LNCaP clone FGC (cell line): ENCODE results near the gene NR3C2.
"Not testable (repeated sequence)": the region's sequence is repeated elsewhere in the genome, so short reads cannot be mapped to it uniquely, and the experiment has no call there.

Experiments used
- DNase-seq: peaks from one replicate; pipeline ENCODE4 v3.0.0-alpha.2; 2011; ENCODE audit warnings: low read depth
- H3K4me3 ChIP-seq: 2 replicates; pipeline ENCODE4 v1.5.1; 2011; ENCODE audit warnings: mild to moderate bottlenecking, low read depth, low read length, control low read depth
- TF ChIP-seq, protein P1 (sequence below): IDR thresholded peaks from 2 replicates; pipeline ENCODE4 v1.5.1; 2012; ENCODE audit warnings: mild to moderate bottlenecking; ENCODE audit not compliant: control insufficient read depth, insufficient read depth; ENCODE audit errors: extremely low read depth

NR3C2 gene

DNA sequence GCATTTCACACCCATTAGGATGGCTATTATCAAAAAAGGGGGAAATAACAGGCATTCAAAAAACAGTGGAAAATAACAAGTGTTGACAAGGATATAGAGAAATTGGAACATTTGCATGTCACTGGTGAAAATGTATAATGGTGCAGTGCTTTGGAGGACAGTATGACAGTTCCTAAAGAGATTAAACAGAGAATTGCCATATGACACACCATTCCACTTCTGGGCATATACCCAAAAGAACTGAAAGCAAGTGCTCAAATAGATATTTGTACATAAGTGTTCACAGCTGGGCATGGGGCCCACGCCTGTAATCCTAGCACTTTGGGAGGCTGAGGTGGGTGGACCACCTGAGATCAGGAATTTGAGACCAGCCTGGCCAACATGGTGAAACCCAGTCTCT is 348.1 kb downstream of the NR3C2 start:
- TF ChIP-seq, protein P1, sequence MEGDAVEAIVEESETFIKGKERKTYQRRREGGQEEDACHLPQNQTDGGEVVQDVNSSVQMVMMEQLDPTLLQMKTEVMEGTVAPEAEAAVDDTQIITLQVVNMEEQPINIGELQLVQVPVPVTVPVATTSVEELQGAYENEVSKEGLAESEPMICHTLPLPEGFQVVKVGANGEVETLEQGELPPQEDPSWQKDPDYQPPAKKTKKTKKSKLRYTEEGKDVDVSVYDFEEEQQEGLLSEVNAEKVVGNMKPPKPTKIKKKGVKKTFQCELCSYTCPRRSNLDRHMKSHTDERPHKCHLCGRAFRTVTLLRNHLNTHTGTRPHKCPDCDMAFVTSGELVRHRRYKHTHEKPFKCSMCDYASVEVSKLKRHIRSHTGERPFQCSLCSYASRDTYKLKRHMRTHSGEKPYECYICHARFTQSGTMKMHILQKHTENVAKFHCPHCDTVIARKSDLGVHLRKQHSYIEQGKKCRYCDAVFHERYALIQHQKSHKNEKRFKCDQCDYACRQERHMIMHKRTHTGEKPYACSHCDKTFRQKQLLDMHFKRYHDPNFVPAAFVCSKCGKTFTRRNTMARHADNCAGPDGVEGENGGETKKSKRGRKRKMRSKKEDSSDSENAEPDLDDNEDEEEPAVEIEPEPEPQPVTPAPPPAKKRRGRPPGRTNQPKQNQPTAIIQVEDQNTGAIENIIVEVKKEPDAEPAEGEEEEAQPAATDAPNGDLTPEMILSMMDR = no peak
- no peak for DNase-seq
- H3K4me3 ChIP-seq = no peak overlapping the region

DNA sequence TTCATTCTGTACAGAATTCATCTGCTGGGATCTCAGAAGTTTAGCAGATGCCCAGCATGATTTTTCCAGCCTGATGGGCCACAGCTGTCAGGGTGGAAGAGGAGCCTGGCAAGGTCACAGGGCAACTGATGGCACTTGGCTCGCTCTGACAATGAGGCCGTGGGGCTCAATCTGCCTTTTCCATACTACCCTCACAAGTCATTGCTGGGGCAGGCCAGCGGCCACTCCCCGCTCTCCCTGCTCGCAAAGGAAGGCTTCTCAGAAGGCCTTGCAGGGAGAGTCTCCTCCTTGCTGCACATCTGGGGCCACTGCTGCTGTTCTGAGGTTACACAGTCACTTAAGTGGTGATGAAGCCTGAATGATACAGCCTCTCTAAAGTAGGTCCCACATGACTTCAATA is 349.1 kb downstream of the NR3C2 start:
- no peak overlapping the region for H3K4me3 ChIP-seq
- TF ChIP-seq, protein P1 = no peak
- no peak for DNase-seq

DNA sequence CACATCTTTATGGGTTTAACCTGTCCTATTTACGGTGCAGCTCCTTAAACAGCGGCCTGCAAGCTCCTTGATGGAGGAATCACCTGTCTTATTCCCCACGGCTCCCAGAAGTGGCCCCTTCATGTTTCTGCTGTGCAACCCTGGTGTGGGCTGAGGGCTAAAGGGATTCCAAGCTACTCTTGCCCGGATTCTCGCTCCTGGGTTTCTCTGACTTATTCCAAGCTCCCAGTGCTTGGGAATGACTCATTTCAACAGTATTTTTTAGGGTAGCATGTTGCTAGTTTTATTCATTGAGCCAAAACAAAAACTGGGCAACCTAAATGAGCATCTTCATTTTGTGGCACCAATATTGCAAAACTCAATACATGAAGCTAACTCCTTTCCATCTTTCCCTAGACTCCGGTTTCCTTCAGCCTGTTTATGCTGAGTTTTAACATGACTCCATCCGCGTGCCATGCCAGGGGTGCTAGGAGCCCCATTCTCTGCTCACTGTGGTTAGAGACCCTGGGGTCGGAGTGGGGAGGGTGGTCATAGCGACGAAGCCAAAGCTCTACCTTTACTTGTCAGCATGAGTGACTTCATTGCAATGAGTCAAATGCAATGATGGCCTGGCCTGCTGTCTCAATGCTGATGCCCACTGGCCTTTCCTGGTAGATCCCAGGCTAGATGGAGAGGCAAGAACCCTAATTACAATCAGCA is 349.7 kb downstream of the NR3C2 start:
- no peak for DNase-seq
- TF ChIP-seq, protein P1 = no peak
- H3K4me3 ChIP-seq = no peak overlapping the region

DNA sequence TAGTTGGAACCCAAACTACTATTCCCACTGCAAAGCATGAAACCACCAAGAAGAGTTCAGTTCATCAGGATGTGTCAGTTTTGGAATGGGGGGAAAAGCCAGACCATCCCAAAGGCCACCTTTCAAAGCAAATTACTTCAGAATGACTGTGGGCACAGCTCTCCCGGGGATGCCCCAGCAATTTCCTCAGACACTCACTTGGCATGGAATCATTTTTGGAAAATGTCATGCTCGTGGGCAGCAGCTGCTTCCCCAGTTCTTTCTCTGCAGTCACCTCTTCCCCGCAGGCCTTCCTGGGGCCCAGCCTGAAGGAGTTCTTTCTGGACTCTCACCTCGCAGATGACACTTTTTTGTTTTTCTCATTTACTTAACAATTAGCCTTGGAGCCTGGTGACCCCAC is 350.3 kb downstream of the NR3C2 start:
- H3K4me3 ChIP-seq = no peak overlapping the region
- DNase-seq = no peak
- TF ChIP-seq, protein P1 = no peak

DNA sequence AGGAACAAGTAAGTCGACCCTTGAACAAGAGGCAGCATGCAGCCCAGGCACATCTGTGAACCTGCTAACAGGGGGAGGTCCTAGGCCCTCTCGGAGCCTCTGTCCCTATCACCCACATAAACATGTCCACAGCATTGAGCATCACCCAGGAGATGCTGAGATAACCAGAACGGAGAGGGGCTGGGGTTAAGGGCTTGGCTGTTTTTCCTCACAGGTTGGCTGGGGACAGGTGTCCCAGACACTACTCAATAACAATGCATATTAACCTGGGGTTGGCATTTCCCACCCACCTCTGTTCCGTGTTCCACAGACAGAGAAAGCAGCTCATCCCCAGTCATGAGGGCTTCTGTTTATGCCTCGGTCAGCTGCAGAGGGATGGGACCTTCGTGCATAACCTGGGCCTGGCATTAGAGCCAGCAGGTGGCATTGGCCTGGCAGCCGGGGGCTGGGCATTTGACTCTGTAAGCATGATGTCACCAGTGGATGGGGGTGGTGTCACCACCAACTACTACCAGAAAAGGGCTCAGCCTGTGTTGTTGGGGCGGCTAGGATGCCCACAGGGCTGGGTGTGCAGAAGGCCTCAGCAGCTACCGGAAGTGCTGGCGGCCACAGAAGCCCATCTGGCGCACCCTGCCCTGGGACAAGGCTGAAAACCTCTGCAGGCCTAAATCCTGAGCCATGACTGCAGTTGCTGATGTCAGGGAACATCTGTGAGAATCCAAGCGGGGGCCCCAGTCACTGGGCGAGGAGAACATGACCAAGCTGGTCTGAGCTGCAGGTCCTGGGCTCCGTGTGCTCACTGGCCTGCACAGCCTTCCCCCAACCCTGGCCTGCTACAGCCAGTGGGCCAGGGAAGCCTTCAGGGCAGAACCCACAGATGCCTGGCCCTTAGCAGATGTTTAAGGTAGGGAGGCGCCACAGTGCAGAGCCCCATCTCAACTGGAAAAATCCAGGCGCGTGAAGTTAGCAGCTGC is 351.4 kb downstream of the NR3C2 start:
- TF ChIP-seq, protein P1 = no peak
- no peak for DNase-seq
- H3K4me3 ChIP-seq = no peak overlapping the region

DNA sequence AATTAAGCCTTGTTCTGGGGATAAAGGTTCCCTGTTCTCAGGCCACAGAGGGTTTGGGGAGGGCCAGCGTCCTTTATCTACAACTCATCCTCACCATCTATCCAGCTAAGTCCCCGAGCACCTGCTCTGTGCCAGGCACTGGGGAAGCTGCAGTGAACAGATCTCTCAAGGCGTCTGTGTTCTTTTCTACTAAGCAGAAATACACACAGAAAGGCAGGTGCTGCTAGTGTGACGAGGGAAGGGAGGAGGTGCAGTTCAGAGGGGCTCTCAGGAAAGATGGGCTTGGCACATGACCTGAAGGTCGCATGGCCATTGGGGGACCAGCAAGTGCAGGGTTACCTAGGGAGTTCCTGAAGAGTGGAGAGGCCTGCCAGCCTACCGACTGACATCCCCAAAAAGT is 352.2 kb downstream of the NR3C2 start:
- TF ChIP-seq, protein P1 = no peak
- DNase-seq = no peak
- no peak overlapping the region for H3K4me3 ChIP-seq

DNA sequence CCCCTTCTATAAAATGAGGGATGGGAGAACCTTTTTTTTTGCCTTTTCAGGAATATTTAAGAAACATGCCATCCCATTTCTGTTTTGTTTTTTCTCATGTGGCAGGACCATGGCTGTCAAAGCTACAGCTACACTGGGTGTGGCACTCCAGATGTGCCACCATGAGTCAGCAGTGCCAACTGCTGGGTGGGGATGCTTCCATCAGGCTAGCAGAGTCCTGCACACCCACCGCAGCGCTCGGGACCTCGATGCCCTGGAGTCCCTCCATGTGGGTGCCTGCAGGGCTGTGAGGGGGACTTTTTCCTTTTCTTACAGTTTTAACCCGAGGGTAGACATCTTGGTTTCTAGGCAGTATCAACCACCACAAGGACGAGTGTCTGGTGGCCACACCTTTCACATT is 352.6 kb downstream of the NR3C2 start:
- TF ChIP-seq, protein P1 = no peak
- H3K4me3 ChIP-seq = no peak overlapping the region
- DNase-seq = no peak

DNA sequence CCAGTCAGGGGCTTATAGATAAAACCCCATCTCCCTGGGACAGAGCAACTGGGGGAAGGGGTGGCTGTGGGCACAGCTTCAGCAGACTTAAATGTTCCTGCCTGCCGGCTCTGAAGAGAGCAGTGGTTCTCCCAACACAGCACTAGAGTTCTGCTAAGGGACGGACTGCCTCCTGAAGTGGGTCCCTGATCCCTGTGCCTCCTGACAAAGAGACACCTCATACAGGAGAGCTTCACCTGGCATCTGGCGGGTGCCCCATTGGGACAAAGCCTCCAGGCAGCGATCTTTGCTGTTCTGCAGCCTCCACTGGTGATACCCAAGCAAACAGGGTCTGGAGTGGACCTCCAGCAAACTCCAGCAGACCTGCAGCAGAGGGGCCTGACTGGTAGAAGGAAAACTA is 359.1 kb downstream of the NR3C2 start:
- DNase-seq, H3K4me3 ChIP-seq: not testable (repeated sequence)
